Brain microvascular endothelial cell (primary cell): ENCODE results near the gene MEF2B.
"Not testable (repeated sequence)": the region's sequence is repeated elsewhere in the genome, so short reads cannot be mapped to it uniquely, and the experiment has no call there.

Experiments used
- DNase-seq: peaks from one replicate; pipeline ENCODE4 v3.0.0-alpha.2; 2020
- H3K27ac ChIP-seq: fragments of 250-450 bp; sonication (Bioruptor Pico); 2 replicates; pipeline ENCODE4 v1.5.1; 2020; ENCODE audit warnings: mild to moderate bottlenecking, moderate library complexity
- H3K27me3 ChIP-seq: fragments of 250-450 bp; sonication (Bioruptor Pico); replicated peaks from 2 replicates; pipeline ENCODE4 v1.5.1; 2020; ENCODE audit warnings: mild to moderate bottlenecking
- H3K36me3 ChIP-seq: fragments of 250-450 bp; sonication (Bioruptor Pico); replicated peaks from 2 replicates; pipeline ENCODE4 v1.5.1; 2020; ENCODE audit warnings: mild to moderate bottlenecking
- H3K4me3 ChIP-seq: 2 replicates; pipeline ENCODE4 v1.5.1; 2011; ENCODE audit warnings: low read depth, mild to moderate bottlenecking, control low read depth, low read length, moderate library complexity
- CTCF ChIP-seq: IDR thresholded peaks from 2 replicates; pipeline ENCODE4 v1.5.1; 2011; ENCODE audit warnings: low read depth, mild to moderate bottlenecking, moderate library complexity, low read length, control low read depth, inconsistent platforms; ENCODE audit errors: missing control alignments
- in situ Hi-C: cut with HindIII; loops from 2 replicates; pipeline ENCODE4 v1.10.0; 2017; ENCODE audit warnings: low sequenced_read_pairs, low pct_ligation_motif_present

Gene MEF2B

DNA sequence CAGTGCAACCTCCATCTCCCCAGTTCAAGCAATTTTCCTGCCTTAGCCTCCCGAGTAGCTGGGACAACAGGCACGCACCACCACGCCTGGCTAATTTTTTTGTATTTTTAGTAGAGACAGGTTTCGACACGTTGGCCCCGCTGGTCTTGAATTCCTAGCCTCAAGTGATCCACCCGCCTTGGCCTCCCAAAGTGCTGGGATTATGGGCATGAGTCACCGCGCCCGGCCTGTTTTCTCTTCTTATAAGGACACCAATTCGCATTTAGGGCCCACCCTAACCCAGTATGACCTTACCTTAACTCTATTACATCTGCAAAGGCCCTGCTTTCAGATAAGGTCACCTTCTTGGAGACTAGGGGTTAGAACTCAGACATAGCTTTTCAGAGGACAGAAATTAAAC, 66.9 kb downstream of the MEF2B start:
- TF ChIP-seq CTCF, result no peak
- H3K4me3 ChIP-seq, result no peak overlapping the region
- in situ Hi-C loops, result no loop called here
- no peaks in the 10 kb centered on the region for H3K27me3 ChIP-seq
- no peak for DNase-seq
- no peak overlapping the region for H3K27ac ChIP-seq
- H3K36me3 ChIP-seq, result no peaks in the 10 kb centered on the region

- in situ Hi-C loops, H3K27me3 ChIP-seq, H3K27ac ChIP-seq, H3K4me3 ChIP-seq, DNase-seq, H3K36me3 ChIP-seq: not testable (repeated sequence)
These were observed 67.5 kb downstream of the MEF2B start for GRCh38 chr19:19102566-19102965.

DNA sequence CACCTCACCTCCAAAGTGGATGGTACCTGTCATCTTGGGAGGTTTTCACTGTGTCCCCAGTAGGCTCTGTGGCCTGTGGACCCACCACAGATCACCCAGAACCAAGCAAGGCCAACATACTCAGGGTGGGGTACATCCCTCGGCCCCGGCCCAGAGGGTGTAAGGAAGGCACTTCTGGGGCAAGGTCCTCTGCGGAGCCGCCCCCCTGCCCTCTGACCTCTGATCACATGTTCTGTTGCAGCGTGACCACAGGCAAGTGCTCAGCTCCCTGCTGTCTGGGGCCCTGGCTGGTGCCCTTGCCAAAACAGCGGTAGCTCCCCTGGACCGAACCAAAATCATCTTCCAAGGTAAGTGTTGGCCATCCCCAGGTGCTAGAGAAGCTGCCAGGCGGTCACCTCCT, 68.5 kb downstream of the MEF2B start:
- H3K36me3 ChIP-seq, result no peaks in the 10 kb centered on the region
- in situ Hi-C loops, result no loop called here

DNA sequence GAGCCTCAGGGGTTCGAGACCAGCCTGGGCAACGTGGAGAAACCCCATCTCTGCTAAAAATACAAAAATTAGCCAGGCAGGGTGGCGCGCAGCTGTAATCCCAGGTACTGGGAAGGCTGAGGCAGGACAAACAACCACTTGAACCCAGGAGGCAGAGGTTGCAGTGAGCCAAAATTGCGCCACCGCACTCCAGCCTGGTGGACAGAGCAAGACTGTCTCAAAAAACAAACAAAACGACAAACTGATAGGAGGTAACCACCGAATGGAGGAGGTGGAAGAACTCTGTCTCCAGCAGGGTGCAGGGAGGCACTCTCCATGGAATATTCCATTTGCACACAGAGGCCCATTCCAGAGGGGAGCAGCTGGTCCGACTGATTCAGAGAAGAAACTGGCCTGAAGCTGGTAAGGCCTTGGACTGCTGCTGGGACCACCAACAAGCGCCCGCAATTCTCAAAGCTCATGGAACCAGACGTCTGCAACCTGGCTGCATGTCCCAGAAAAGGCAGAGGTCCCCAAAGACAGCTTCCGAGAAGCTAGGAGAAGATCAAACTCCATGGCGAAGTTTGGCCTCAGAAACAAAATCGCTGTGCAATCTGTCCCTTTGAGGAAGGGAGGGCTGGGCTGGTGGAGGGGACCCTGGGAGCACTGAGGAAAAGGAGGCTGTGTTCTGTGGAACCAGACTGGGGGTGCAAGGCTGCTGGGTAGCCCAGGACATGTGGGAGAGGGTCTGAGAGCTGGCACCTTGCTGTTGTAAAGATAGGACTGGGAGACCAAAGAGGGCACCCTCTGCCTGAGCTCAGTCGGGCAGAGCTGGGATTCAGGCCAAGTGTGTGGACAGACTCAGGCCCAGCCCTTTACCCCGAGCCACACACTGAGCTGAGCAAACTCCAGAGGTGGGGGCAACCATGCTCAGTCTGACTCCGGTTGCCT, 71.1 kb downstream of the MEF2B start:
- H3K27ac ChIP-seq, result no peak overlapping the region
- in situ Hi-C loops, result no loop called here
- H3K4me3 ChIP-seq, result no peak overlapping the region
- no peaks in the 10 kb centered on the region for H3K27me3 ChIP-seq
- DNase-seq, result no peak
- no peaks in the 10 kb centered on the region for H3K36me3 ChIP-seq
- no peak for TF ChIP-seq CTCF

More for the DNA sequence above, 68.5 kb downstream of the MEF2B start:
- no peak for TF ChIP-seq CTCF
- no peak overlapping the region for H3K4me3 ChIP-seq
- no peak overlapping the region for H3K27ac ChIP-seq
- DNase-seq, result no peak
- no peaks in the 10 kb centered on the region for H3K27me3 ChIP-seq

DNA sequence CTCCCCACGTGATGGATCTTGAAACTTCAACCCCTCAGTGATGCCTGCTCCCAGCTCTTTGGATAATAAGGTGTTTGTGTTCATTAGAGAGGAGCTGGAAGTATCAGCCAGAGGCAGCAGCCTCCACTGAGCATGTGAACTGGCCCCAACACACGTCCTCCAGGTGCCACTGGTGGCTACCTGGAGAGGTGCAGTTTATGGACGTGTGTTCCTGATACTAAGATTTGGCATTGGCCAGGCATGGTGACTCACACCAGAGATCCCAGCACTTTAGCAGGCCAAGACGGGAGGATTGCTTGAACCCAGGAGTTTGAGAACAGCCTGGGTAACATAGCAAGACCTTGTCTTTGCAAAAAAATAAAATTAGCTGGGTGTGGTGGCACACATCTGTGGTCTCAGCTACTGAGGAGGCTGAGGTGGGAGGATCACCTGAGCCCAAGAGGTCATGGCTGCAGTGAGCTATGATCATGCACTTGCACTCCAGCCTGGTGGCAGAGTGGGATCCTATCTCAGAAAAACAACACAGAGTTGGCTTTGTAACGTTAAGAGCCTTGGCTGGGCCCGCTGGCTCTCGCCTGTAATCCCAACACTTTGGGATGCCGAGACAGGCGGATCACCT, 71.9 kb downstream of the MEF2B start:
- no peak for TF ChIP-seq CTCF
- DNase-seq, result no peak
- Histone ChIP-seq H3K27me3 (no peaks in the 10 kb centered on the region), H3K27ac (no peak overlapping the region), H3K4me3 (no peak overlapping the region), H3K36me3 (no peaks in the 10 kb centered on the region)
- in situ Hi-C loops, result no loop called here

- in situ Hi-C loops, result no loop called here
- no peak for DNase-seq
- no peak for TF ChIP-seq CTCF
- H3K36me3 ChIP-seq, result no peaks in the 10 kb centered on the region
- no peak overlapping the region for H3K4me3 ChIP-seq
- H3K27me3 ChIP-seq, result no peaks in the 10 kb centered on the region
- no peak overlapping the region for H3K27ac ChIP-seq
These were observed 73.1 kb downstream of the MEF2B start for GRCh38 chr19:19096641-19097627.
